Pons (tissue), 1 donor: ENCODE data around the gene STYXL2.

Experiments used
- DNase-seq: peaks from one replicate; pipeline ENCODE4 v3.0.0-alpha.2; 2016; ENCODE audit warnings: low spot score

Gene STYXL2

GRCh38 chr1:167109125-167109524 lies 15.2 kb downstream of the STYXL2 start:
- no peak for DNase-seq

DNA sequence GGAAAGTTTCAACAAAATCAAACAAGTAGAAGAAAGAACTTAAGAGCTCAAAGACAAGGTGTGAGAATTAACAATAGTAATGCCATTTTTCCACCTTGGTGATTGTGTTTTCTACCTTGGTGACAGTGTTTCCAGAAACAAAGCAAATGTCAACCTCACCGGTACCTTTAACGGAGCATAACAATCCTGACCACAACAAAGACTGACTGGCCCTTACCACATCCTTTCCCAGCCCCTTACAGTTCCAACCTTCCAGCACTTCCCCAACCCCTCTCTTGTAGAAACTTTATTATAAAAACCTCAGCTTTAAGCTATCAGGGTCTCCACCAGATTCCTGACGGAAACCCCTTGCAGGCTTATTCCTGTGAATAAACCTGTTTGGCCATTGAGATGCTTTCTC lies 16.7 kb downstream of the STYXL2 start:
- DNase-seq: no peak

DNA sequence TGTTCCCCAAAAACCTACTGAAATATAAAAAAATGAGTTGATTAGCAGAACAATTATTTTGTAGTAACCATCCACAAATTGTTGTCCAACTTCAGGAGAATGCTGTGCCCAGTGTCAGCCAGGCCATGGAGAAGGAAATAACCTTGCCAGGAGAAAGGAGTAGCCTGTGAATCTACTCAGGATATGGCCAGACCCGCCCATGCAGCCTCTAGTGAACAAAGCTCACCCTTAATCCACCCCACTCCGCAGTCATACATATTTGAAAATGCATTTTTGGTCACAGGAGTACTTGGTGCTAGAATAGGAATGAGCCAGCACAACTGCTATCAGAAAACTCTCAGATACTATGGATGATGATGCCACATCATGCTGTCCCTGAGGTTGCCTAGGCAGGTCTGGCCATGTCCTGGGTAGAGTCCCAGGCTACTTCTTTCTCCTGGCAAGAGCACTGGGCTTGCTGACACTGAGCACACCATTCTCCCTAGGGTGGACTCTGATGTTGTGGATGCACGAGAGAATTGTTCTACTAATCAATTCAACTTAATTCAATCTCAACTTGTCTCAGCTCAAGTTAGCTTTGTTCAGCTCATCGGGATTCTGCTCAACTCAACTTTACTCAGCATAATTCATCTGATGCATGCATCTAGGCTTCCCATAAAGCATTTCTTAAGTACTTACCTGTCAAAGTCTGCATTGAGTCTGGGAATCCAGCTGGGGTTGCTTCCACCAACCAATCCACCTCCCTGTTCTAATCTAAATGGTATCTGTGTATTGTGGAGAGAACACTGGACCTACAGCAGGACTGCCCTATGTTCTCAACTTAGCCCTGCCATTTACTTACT lies 18.2 kb downstream of the STYXL2 start:
- no peak for DNase-seq

DNA sequence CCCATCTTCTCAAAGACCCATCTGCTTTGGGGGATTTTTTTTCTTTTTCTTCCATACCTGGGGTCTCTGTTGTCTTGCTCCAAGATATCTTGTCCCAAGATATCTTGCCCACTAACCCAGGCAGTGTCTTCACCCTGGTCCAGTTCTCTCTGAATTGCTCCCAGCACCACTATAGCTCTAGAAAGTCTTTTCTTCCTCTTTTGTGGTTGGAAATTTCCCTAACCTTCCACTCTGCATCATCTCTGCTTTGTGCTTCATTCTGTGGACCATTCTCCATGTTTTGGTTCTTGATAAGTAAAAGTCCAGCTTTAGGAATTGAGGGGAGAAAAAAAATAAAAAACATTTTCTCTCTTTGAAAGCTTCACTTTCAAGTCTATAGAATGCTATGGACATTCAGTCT lies 20.9 kb downstream of the STYXL2 start:
- DNase-seq: no peak

DNA sequence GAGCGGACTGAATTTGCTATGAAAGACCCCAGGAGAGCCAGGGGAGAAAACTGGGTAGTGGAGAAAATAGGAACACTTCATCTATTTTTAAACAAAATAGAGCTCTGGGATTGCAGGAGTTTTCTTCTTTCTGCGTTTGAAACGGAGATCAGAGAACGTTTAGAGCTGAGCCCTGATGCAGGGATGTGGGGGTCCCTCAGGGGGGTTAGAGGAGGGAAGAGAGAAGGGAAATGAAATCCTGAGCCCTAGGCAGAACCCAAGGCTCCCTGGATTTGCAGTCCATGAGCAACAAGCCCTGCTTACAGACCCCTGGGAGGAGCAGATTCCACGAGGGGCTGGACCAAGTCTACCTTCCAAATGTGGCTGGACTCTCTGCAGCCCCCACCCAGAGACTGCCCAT lies 21.8 kb downstream of the STYXL2 start:
- no peak for DNase-seq

- no peak for DNase-seq
These were observed 22.3 kb downstream of the STYXL2 start for GRCh38 chr1:167116174-167116573.

DNA sequence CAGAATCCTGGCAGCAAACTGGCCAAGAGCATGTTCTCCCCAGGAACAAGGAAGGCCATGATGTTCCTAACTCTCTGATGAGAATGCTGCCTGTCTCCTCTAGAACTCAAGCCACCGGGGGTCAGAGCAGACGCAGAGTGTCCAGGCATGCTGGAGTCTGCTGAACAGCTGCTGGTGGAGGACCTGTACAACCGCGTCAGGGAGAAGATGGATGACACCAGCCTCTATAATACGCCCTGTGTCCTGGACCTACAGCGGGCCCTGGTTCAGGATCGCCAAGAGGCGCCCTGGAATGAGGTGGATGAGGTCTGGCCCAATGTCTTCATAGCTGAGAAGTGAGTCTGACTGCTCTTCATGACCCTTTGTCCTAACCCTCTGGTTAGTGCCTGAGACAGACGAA lies 23.4 kb downstream of the STYXL2 start:
- DNase-seq: no peak

- DNase-seq: no peak
These were observed 24.3 kb downstream of the STYXL2 start for GRCh38 chr1:167118188-167118587.

DNA sequence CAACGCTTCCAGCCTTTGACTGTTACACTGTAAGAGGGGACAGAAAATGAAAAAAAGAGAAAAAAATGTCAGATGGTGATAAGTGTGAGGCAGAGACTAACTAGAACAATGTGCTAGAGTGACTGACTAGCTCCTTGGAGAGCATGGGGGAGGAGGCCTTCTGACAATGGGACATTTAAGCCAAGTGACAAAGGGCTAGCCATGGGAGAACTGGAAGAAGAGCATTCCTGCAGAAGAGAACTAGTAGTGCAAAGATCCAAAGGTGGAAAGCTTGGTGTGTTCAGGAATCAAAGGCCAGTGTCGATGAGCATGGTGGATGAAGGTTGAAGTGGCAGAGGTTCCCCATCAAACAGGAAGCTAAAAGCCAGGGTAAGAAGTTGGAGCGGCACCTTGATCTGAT lies 25.8 kb downstream of the STYXL2 start:
- peak; percentile 39 for DNase-seq

- DNase-seq: no peak
These were observed 27.0 kb downstream of the STYXL2 start for GRCh38 chr1:167120899-167121298.

GRCh38 chr1:167121375-167122120 lies 27.7 kb downstream of the STYXL2 start:
- DNase-seq: no peak

GRCh38 chr1:167122121-167122480 lies 28.2 kb downstream of the STYXL2 start:
- DNase-seq: no peak

DNA sequence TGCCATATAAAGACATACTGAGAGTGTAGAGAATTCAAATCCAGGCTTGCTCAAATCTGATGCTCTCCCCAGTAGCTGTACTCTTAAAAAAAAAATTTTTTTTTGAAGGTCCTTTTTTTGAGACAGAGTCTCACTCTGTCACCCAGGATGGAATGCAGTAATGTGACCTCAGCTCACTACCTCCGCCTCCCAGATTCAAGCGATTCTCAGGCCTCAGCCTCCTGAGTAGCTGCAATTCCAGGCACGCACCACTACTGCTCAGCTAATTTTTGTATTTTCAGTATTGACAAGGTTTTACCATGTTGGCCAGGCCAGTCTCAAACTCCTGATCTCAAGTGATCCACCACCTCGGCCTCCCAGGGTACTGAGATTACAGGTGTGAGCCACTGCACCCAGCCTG lies 28.7 kb downstream of the STYXL2 start:
- DNase-seq: no peak

DNA sequence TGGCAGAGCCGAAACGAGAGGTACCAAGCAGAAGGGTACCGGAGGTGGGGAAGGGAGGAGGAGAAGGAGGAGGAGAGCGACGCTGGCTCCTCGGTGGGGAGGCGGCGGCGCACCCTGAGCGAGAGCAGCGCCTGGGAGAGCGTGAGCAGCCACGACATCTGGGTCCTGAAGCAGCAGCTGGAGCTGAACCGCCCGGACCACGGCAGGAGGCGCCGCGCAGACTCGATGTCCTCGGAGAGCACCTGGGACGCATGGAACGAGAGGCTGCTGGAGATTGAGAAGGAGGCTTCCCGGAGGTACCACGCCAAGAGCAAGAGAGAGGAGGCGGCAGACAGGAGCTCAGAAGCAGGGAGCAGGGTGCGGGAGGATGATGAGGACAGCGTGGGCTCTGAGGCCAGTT lies 32.4 kb downstream of the STYXL2 start:
- no peak for DNase-seq

GRCh38 chr1:167126811-167127210 lies 32.9 kb downstream of the STYXL2 start:
- no peak for DNase-seq

GRCh38 chr1:167127236-167127635 lies 33.4 kb downstream of the STYXL2 start:
- no peak for DNase-seq

- no peak for DNase-seq
These were observed 33.8 kb downstream of the STYXL2 start for GRCh38 chr1:167127661-167128060.

DNA sequence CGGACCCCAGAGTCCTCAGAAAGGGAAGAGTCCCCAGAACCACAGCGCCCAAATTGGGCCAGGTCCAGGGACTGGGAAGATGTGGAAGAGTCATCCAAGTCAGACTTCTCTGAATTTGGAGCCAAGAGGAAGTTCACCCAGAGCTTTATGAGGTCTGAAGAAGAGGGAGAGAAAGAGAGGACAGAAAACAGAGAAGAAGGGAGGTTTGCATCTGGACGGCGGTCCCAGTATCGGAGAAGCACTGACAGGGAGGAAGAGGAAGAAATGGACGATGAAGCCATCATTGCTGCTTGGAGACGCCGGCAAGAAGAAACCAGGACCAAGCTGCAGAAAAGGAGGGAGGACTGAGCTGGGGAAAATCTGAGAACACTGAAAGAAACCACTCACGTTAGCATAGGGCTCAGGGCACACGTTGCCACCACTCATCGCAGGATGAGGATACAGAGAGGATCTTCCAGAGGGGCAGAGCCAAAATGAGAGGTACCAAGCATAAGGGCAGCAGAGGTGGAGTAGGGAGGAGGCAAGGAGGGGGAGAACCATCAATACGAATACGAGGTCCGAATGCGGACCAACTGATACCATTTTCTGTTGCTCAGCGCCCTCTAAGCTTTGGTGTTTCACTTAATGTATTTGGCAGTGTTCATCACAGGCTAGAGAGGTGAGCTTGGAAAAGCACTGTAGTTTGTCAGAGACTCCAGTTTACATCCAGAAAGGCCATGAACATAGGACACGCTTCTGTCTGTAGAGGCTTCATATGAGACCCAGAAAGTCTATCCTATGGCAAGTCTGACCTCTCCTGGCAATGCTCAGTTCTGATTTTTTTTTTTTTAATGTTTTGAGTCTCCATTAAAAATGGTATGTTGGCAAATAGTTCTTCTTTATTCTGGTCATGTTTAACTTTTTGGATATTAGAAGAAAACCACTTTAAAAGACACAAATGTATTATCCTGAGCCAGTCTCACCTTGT lies 34.7 kb downstream of the STYXL2 start:
- peak; percentile 24 for DNase-seq

DNA sequence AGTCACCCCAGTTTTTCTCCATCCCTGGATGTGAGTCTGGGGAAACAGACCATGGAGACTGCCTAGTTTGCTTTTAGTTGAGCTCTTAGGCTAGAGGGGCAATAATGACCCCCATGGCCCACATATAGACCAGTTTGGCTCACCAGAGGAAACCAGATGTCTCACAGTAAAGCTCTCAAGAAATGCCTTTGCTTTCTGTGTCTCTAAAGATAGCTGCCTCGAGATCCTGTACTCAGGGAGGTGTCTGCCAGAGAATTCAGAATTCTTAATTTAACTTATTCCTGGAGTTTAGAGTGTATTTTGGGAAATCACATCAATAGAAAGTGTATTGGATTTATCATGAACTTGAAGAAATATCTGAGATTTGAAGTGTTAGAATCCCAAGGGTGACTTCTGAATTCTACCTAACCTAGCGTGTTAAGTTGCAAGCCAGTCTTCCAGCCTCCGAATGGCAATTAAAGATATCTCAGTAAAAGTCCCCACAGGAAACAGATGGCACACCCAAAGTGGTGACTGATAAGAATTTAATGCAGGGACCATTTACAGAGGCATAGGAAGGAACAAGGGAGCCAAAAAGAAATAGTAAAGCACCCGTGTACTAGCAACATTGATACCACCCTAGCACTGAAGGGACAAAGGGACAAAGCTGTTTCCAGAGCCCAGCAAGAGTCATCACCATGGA lies 37.1 kb downstream of the STYXL2 start:
- DNase-seq: no peak

GRCh38 chr1:167132301-167133010 lies 38.6 kb downstream of the STYXL2 start:
- DNase-seq: no peak

- DNase-seq: no peak
These were observed 41.5 kb downstream of the STYXL2 start for GRCh38 chr1:167135281-167135840.
